GM12878 (cell line): ENCODE results near the gene SLC4A5.

Experiments used
- BACH1 ChIP-seq: fragments of 450-650 bp; IDR thresholded peaks from 2 replicates; pipeline ENCODE4 v1.6.1; 2017; ENCODE audit warnings: mild to moderate bottlenecking, borderline replicate concordance
- EP300 ChIP-seq, 2 experiments: fragments of 150-350 bp in 1 of 2; IDR thresholded peaks; 2 replicates each; pipeline ENCODE4 v1.6.1; 2011 to 2012; ENCODE audit warnings: low read depth in 2 of 2, low read length in 2 of 2, borderline replicate concordance in 1 of 2, improper control_type of control experiment in 1 of 2, inconsistent platforms in 1 of 2; ENCODE audit not compliant: control insufficient read depth in 1 of 2
- IKZF1 ChIP-seq: fragments of 450-650 bp; conservative IDR thresholded peaks from 2 replicates; pipeline ENCODE4 v1.6.1; 2017; ENCODE audit warnings: antibody characterized with exemption, mild to moderate bottlenecking
- NFYA ChIP-seq: IDR thresholded peaks from 2 replicates; pipeline ENCODE4 v1.6.1; 2011; ENCODE audit warnings: low read depth, mild to moderate bottlenecking, low read length, improper control_type of control experiment, borderline replicate concordance
- NRF1 ChIP-seq: conservative IDR thresholded peaks from 2 replicates; pipeline ENCODE4 v1.6.1; 2011; ENCODE audit warnings: mild to moderate bottlenecking, low read depth, low read length, improper control_type of control experiment
- POLR2AphosphoS5 ChIP-seq: IDR thresholded peaks from 2 replicates; pipeline ENCODE4 v1.6.1; 2011; ENCODE audit warnings: mild to moderate bottlenecking, low read length, inconsistent platforms
- RB1 ChIP-seq: fragments of 450-650 bp; formaldehyde crosslinking; IDR thresholded peaks from 2 replicates; pipeline ENCODE4 v1.6.1; 2017; ENCODE audit warnings: mild to moderate bottlenecking, borderline replicate concordance
- RFX5 ChIP-seq: IDR thresholded peaks from 2 replicates; pipeline ENCODE4 v1.6.1; 2011; ENCODE audit warnings: low read depth, low read length, improper control_type of control experiment
- STAT3 ChIP-seq: IDR thresholded peaks from 2 replicates; pipeline ENCODE4 v1.6.1; 2011; ENCODE audit warnings: low read depth, low read length, improper control_type of control experiment
- TAF1 ChIP-seq: IDR thresholded peaks from 2 replicates; pipeline ENCODE4 v1.6.1; 2011; ENCODE audit warnings: mild to moderate bottlenecking, low read depth, low read length, borderline replicate concordance
- TF ChIP-seq, protein P1 (sequence below): fragments of 450-650 bp; IDR thresholded peaks from 2 replicates; pipeline ENCODE4 v1.6.1; 2018; ENCODE audit warnings: mild to moderate bottlenecking, low read depth, moderate library complexity; ENCODE audit not compliant: partially characterized antibody
- TF ChIP-seq, protein P2 (sequence below), 3 experiments: IDR thresholded peaks in 2 of 3; conservative IDR thresholded peaks in 1 of 3; 2 replicates each; pipeline ENCODE4 v1.5.1; 2011; ENCODE audit warnings: low read depth in 3 of 3, low read length in 3 of 3, mild to moderate bottlenecking in 3 of 3, control low read depth in 2 of 3, moderate library complexity in 2 of 3, inconsistent platforms in 1 of 3, mixed read lengths in 1 of 3; ENCODE audit not compliant: control insufficient read depth in 2 of 3, insufficient read depth in 1 of 3; ENCODE audit errors: extremely low read depth in 1 of 3

- TF ChIP-seq TAF1 (no peak), RFX5 (no peak), BACH1 (no peak), POLR2AphosphoS5 (no peak), RB1 (no peak), STAT3 (no peak), NFYA (no peak), IKZF1 (no peak), NRF1 (no peak), EP300 (IDR thresholded peaks at IDR 0.05; ENCODE audit: borderline replicate concordance in 1 of 2, control insufficient read depth in 1 of 2, low read depth in 2 of 2, low read length in 2 of 2) (no peak)
- TF ChIP-seq, protein P1, sequence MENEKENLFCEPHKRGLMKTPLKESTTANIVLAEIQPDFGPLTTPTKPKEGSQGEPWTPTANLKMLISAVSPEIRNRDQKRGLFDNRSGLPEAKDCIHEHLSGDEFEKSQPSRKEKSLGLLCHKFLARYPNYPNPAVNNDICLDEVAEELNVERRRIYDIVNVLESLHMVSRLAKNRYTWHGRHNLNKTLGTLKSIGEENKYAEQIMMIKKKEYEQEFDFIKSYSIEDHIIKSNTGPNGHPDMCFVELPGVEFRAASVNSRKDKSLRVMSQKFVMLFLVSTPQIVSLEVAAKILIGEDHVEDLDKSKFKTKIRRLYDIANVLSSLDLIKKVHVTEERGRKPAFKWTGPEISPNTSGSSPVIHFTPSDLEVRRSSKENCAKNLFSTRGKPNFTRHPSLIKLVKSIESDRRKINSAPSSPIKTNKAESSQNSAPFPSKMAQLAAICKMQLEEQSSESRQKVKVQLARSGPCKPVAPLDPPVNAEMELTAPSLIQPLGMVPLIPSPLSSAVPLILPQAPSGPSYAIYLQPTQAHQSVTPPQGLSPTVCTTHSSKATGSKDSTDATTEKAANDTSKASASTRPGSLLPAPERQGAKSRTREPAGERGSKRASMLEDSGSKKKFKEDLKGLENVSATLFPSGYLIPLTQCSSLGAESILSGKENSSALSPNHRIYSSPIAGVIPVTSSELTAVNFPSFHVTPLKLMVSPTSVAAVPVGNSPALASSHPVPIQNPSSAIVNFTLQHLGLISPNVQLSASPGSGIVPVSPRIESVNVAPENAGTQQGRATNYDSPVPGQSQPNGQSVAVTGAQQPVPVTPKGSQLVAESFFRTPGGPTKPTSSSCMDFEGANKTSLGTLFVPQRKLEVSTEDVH, result no peak
- TF ChIP-seq, protein P2, sequence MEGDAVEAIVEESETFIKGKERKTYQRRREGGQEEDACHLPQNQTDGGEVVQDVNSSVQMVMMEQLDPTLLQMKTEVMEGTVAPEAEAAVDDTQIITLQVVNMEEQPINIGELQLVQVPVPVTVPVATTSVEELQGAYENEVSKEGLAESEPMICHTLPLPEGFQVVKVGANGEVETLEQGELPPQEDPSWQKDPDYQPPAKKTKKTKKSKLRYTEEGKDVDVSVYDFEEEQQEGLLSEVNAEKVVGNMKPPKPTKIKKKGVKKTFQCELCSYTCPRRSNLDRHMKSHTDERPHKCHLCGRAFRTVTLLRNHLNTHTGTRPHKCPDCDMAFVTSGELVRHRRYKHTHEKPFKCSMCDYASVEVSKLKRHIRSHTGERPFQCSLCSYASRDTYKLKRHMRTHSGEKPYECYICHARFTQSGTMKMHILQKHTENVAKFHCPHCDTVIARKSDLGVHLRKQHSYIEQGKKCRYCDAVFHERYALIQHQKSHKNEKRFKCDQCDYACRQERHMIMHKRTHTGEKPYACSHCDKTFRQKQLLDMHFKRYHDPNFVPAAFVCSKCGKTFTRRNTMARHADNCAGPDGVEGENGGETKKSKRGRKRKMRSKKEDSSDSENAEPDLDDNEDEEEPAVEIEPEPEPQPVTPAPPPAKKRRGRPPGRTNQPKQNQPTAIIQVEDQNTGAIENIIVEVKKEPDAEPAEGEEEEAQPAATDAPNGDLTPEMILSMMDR (IDR thresholded peaks at IDR 0.05 in 2 of 3, conservative IDR thresholded peaks at IDR 0.05 in 1 of 3; ENCODE audit: control insufficient read depth in 2 of 3, extremely low read depth in 1 of 3, insufficient read depth in 1 of 3, low read depth in 3 of 3, low read length in 3 of 3), result no peak
Observed at GRCh38 chr2:74204436-74204835, 138.8 kb downstream of the SLC4A5 start.
